Common myeloid progenitor, CD34-positive (primary cell): ENCODE results near the gene FABP7.

Experiments used
- CTCF ChIA-PET: fragments of 350-600 bp; sonication (Branson Sonifier 250); formaldehyde crosslinking; loops from one replicate; lab custom pipeline; 2021; ENCODE audit warnings: antibody characterized with exemption; lab: Charles Lee
- POLR2A ChIA-PET: fragments of 350-600 bp; sonication (Branson Sonifier 250); formaldehyde crosslinking; loops from one replicate; lab custom pipeline; 2021; ENCODE audit warnings: antibody characterized with exemption; lab: Charles Lee
- DNase-seq, 3 donors: peaks; one replicate each; pipeline versions ENCODE4 v3.0.0 to v3.0.0-alpha.2; 2013
- H3K27ac ChIP-seq, 2 experiments: 1 replicate in 1 of 2; 2 replicates in 1 of 2; pipeline ENCODE4 v1.7.0; 2013; ENCODE audit warnings: inconsistent platforms in 2 of 2, low read length in 2 of 2, mild to moderate bottlenecking in 2 of 2, low read depth in 1 of 2, moderate library complexity in 1 of 2; ENCODE audit not compliant: severe bottlenecking in 2 of 2, insufficient read depth in 1 of 2, poor library complexity in 1 of 2
- H3K27me3 ChIP-seq, 5 experiments: replicated peaks in 2 of 5; 1 replicate in 3 of 5; 2 replicates in 2 of 5; pipeline versions ENCODE4 v1.6.1 to v1.7.0; 2013; ENCODE audit warnings: low read length in 4 of 5, mild to moderate bottlenecking in 2 of 5, moderate library complexity in 2 of 5, inconsistent platforms in 1 of 5; ENCODE audit not compliant: insufficient read depth in 5 of 5, control insufficient read depth in 4 of 5
- H3K36me3 ChIP-seq, 4 experiments: 1 replicate in 2 of 4; 2 replicates in 2 of 4; pipeline versions ENCODE4 v1.6.1 to v1.7.0; 2013; ENCODE audit warnings: low read length in 3 of 4, control low read depth in 1 of 4, mild to moderate bottlenecking in 1 of 4; ENCODE audit not compliant: control insufficient read depth in 4 of 4, insufficient read depth in 4 of 4
- H3K4me1 ChIP-seq, 4 experiments: 1 replicate in 3 of 4; 2 replicates in 1 of 4; pipeline versions ENCODE4 v1.6.1 to v1.7.1; 2013; ENCODE audit warnings: low read length in 3 of 4, mild to moderate bottlenecking in 3 of 4, control low read depth in 1 of 4, inconsistent platforms in 1 of 4, moderate library complexity in 1 of 4; ENCODE audit not compliant: control insufficient read depth in 4 of 4, insufficient read depth in 4 of 4; ENCODE audit errors: control extremely low read depth in 1 of 4
- H3K4me3 ChIP-seq, 7 experiments: 1 replicate in 4 of 7; 2 replicates in 3 of 7; pipeline versions ENCODE4 v1.5.1 to v1.7.0; 2013; ENCODE audit warnings: mild to moderate bottlenecking in 7 of 7, low read length in 6 of 7, moderate library complexity in 6 of 7, inconsistent platforms in 2 of 7, low read depth in 2 of 7, control low read depth in 1 of 7; ENCODE audit not compliant: insufficient read depth in 4 of 7, control insufficient read depth in 1 of 7; ENCODE audit errors: extremely low read depth in 1 of 7
- H3K9me3 ChIP-seq, 5 experiments: 1 replicate in 4 of 5; 2 replicates in 1 of 5; pipeline versions ENCODE4 v1.6.1 to v1.7.1; 2013; ENCODE audit warnings: low read length in 4 of 5, mild to moderate bottlenecking in 2 of 5, inconsistent platforms in 1 of 5, low read depth in 1 of 5, moderate library complexity in 1 of 5; ENCODE audit not compliant: control insufficient read depth in 4 of 5, insufficient read depth in 2 of 5; ENCODE audit errors: control extremely low read depth in 1 of 5
- WGBS: methylation state at CpG from one replicate; pipeline ENCODE4 v1.1.5; 2013; ENCODE audit not compliant: insufficient coverage; 5-methylcytosine and 5-hydroxymethylcytosine counted together

Gene FABP7

GRCh38 chr6:122772724-122773415, 6.6 kb upstream of the FABP7 start:
- H3K27ac ChIP-seq = no peak overlapping the region
- H3K36me3 ChIP-seq = no peaks in the 10 kb centered on the region
- ChIA-PET CTCF (interaction anchor here (0.5 to 1.2 kb wide), 2 partner anchors 18 to 53 kb away, joined by 3 read pairs; no protein-coding TSS in a partner anchor), POLR2A (no interaction called here)
- no peak for DNase-seq
- H3K27me3 ChIP-seq = peaks cover 0 to 2% (median 0%) of the 10 kb centered on the region in 5 experiments
- no peaks in the 10 kb centered on the region for H3K4me1 ChIP-seq
- WGBS = 94% methylated on average over 2 of the region's 3 CpGs
- H3K9me3 ChIP-seq = no peaks in the 10 kb centered on the region
- no peak overlapping the region for H3K4me3 ChIP-seq

- ChIA-PET POLR2A (no interaction called here), CTCF (interaction anchor here (1.3 kb wide), 1 partner anchor 11 kb away, joined by 4 read pairs; no protein-coding TSS in a partner anchor)
- Histone ChIP-seq H3K27ac (no peak overlapping the region), H3K36me3 (no peaks in the 10 kb centered on the region), H3K9me3 (no peaks in the 10 kb centered on the region), H3K27me3 (peaks cover 2 to 21% (median 8%) of the 10 kb centered on the region in 5 experiments), H3K4me1 (no peaks in the 10 kb centered on the region), H3K4me3 (no peak overlapping the region)
- DNase-seq = no peak
These were observed 3.5 kb upstream of the FABP7 start for GRCh38 chr6:122775975-122776374.

- Histone ChIP-seq H3K36me3 (no peaks in the 10 kb centered on the region), H3K4me1 (no peaks in the 10 kb centered on the region), H3K27me3 (peaks cover 2 to 22% (median 8%) of the 10 kb centered on the region in 5 experiments), H3K4me3 (no peak overlapping the region), H3K9me3 (no peaks in the 10 kb centered on the region), H3K27ac (no peak overlapping the region)
- ChIA-PET POLR2A (no interaction called here), CTCF (no interaction called here)
- DNase-seq = no peak
- 91% methylated on average over 5 of the region's 5 CpGs for WGBS
These were observed 1.2 kb upstream of the FABP7 start for GRCh38 chr6:122778302-122778701.

- no peaks in the 10 kb centered on the region for H3K4me1 ChIP-seq
- 80% methylated on average over 10 of the region's 13 CpGs for WGBS
- H3K36me3 ChIP-seq = no peaks in the 10 kb centered on the region
- ChIA-PET CTCF (no interaction called here), POLR2A (no interaction called here)
- H3K27ac ChIP-seq = no peak overlapping the region
- H3K27me3 ChIP-seq = peaks cover 2 to 24% (median 8%) of the 10 kb centered on the region in 5 experiments
- no peaks in the 10 kb centered on the region for H3K9me3 ChIP-seq
- H3K4me3 ChIP-seq = no peak overlapping the region
- DNase-seq = no peak
These were observed 393 bp upstream of the FABP7 start for GRCh38 chr6:122778985-122779661.

- ChIA-PET CTCF (no interaction called here), POLR2A (no interaction called here)
- no peak overlapping the region for H3K4me3 ChIP-seq
These were observed 598 bp downstream of the FABP7 start for GRCh38 chr6:122780114-122780513.

GRCh38 chr6:122781716-122782115, 2.2 kb downstream of the FABP7 start:
- ChIA-PET POLR2A (no interaction called here), CTCF (interaction anchor here (1.4 kb wide), 1 partner anchor 8 kb away, joined by 10 read pairs; no protein-coding TSS in a partner anchor)
- H3K27ac ChIP-seq = no peak overlapping the region
- H3K36me3 ChIP-seq = no peaks in the 10 kb centered on the region
- 95% methylated on average over 4 of the region's 7 CpGs for WGBS
- no peaks in the 10 kb centered on the region for H3K4me1 ChIP-seq
- H3K4me3 ChIP-seq = no peak overlapping the region
- no peaks in the 10 kb centered on the region for H3K9me3 ChIP-seq
- no peak for DNase-seq
- H3K27me3 ChIP-seq = peaks cover 5 to 35% (median 15%) of the 10 kb centered on the region in 5 experiments

More at GRCh38 chr6:122780114-122780513, 598 bp downstream of the FABP7 start:
- Histone ChIP-seq H3K4me1 (no peaks in the 10 kb centered on the region), H3K27ac (no peak overlapping the region), H3K9me3 (no peaks in the 10 kb centered on the region), H3K36me3 (no peaks in the 10 kb centered on the region), H3K27me3 (peaks cover 4 to 24% (median 8%) of the 10 kb centered on the region in 5 experiments)
- 77% methylated on average over 4 of the region's 5 CpGs for WGBS
- no peak for DNase-seq

- Histone ChIP-seq H3K4me3 (no peak overlapping the region), H3K27me3 (peaks cover 10 to 50% (median 21%) of the 10 kb centered on the region in 5 experiments), H3K36me3 (no peaks in the 10 kb centered on the region), H3K27ac (no peak overlapping the region), H3K9me3 (no peaks in the 10 kb centered on the region), H3K4me1 (peaks cover 0 to 1% (median 0%) of the 10 kb centered on the region in 4 experiments)
- ChIA-PET POLR2A (no interaction called here), CTCF (no interaction called here)
- no CpG with 5 or more reads among the region's 4 CpGs for whole genome bisulfite sequencing
- DNase-seq = no peak
These were observed 3.9 kb downstream of the FABP7 start for GRCh38 chr6:122783401-122783800.
